Cardiac muscle cell (in vitro differentiated cells and primary cell): ENCODE results near the gene LCE6A. TPM values are rescaled to one million over a fixed set of nuclear protein-coding genes. Genes with fewer than 3 reads are reported as not detected.

Experiments used
- DNase-seq, 2 donors: peaks; one replicate each; pipeline versions ENCODE4 v3.0.0 to v3.0.0-alpha.2; 2010 to 2017; ENCODE audit warnings: low read depth in 1 of 2, low spot score in 1 of 2
- H3K27ac ChIP-seq: fragments of 200-600 bp; sonication (generic); 2 replicates; pipeline ENCODE4 v1.5.1; 2016
- H3K27me3 ChIP-seq: fragments of 200-600 bp; sonication (generic); 2 replicates; pipeline ENCODE4 v1.6.0; 2016; ENCODE audit warnings: control low read depth
- H3K36me3 ChIP-seq: fragments of 200-600 bp; sonication (generic); 2 replicates; pipeline ENCODE4 v1.5.1; 2016; ENCODE audit warnings: control low read depth
- H3K4me1 ChIP-seq: fragments of 200-600 bp; sonication (generic); 2 replicates; pipeline ENCODE4 v1.8.1; 2017; ENCODE audit warnings: low read depth, mild to moderate bottlenecking, mixed run types
- H3K4me3 ChIP-seq: fragments of 200-600 bp; sonication (generic); 2 replicates; pipeline ENCODE4 v1.5.1; 2016; ENCODE audit warnings: mild to moderate bottlenecking
- H3K9me3 ChIP-seq: fragments of 200-600 bp; sonication (generic); 2 replicates; pipeline ENCODE4 v1.5.1; 2017; ENCODE audit warnings: low read depth, mild to moderate bottlenecking, control low read depth
- polyA plus RNA-seq: library from polyadenylated mRNA; unstranded; fragments of >200 nt; fragmentation: Nextera tagmentation; extraction: Ambion mirVana; gene quantifications from 2 replicates; pipeline ENCODE4 v1.2.1, GENCODE V29; 2016
- total RNA-seq: library from RNA; depleted of rRNA; stranded (reverse); fragments of >200 nt; gene quantifications from 2 replicates; pipeline ENCODE4 v1.2.3, GENCODE V29; 2016
- TF ChIP-seq, protein P1 (sequence below): IDR thresholded peaks from 2 replicates; pipeline ENCODE4 v1.5.1; 2012; ENCODE audit warnings: low read depth, mild to moderate bottlenecking, low read length

Gene LCE6A
- total RNA-seq (not detected in 2 replicates), polyA plus RNA-seq (not detected in 2 replicates)

DNA sequence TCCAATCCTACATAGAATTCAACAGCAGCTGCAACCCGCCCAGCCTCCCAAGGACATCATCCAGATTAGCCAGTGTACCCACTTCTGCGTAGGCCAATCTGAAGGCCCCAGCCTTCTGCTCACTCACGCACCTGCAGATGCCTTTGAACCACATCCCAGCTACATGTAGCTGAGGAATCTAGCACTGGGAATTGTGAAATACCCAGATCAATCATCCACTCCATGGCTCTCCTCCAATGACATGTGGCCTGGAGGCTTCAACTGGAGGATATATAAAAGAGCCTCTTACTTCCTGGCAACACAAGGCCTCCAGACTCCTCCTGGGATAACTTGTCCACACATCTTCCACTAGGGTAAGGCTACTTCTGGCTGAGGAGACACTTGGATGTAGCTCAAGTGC lies at the start of gene LCE6A:
LCE6A (plus strand) TSS at position 301 of the 400 bp plus-strand sequence. CDS start 665 bp downstream, outside the sequence.
- Histone ChIP-seq H3K9me3 (peaks cover 2% of the 10 kb centered on the region), H3K27me3 (no peaks in the 10 kb centered on the region), H3K27ac (no peak within 1 kb of the TSS), H3K36me3 (no peaks in the 10 kb centered on the region), H3K4me1 (no peaks in the 10 kb centered on the region), H3K4me3 (no peak within 1 kb of the TSS)
- DNase-seq, result no peak
- TF ChIP-seq, protein P1, sequence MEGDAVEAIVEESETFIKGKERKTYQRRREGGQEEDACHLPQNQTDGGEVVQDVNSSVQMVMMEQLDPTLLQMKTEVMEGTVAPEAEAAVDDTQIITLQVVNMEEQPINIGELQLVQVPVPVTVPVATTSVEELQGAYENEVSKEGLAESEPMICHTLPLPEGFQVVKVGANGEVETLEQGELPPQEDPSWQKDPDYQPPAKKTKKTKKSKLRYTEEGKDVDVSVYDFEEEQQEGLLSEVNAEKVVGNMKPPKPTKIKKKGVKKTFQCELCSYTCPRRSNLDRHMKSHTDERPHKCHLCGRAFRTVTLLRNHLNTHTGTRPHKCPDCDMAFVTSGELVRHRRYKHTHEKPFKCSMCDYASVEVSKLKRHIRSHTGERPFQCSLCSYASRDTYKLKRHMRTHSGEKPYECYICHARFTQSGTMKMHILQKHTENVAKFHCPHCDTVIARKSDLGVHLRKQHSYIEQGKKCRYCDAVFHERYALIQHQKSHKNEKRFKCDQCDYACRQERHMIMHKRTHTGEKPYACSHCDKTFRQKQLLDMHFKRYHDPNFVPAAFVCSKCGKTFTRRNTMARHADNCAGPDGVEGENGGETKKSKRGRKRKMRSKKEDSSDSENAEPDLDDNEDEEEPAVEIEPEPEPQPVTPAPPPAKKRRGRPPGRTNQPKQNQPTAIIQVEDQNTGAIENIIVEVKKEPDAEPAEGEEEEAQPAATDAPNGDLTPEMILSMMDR, result no peak

GRCh38 chr1:152795686-152796085 lies 47.0 kb upstream of the LCE6A start:
- Histone ChIP-seq H3K9me3 (peaks cover 3% of the 10 kb centered on the region), H3K27ac (no peak overlapping the region), H3K4me1 (no peaks in the 10 kb centered on the region), H3K4me3 (no peak overlapping the region), H3K27me3 (no peaks in the 10 kb centered on the region), H3K36me3 (no peaks in the 10 kb centered on the region)
- DNase-seq, result no peak
- TF ChIP-seq, protein P1, result no peak

DNA sequence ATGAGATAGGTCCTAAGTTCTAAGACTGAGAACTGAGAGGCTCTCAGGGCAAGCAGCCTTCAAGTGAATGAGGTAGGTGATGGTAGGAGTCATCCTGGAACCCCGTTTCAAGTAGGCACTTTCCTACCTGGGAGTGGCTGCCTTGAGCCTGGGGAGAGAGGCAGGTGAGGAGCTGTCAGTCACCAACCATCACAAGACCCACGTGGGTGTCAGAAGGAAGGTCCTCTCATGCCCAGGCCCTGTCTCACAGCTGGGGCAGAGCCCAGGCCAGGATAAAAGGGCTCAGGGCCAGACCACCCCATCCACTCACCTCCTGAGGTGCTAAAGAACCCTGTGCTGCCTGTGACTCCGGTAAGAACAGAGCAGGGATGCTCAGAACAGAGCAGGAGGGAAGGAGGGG lies 46.2 kb upstream of the LCE6A start, which contains the start of gene LCE1D:
LCE1D (plus strand) TSS at position 301 of the 400 bp plus-strand sequence. CDS start 1,074 bp downstream, outside the sequence.
- no peak within 1 kb of the TSS for H3K27ac ChIP-seq
- H3K36me3 ChIP-seq, result no peaks in the 10 kb centered on the region
- H3K27me3 ChIP-seq, result no peaks in the 10 kb centered on the region
- no peak for DNase-seq
- TF ChIP-seq, protein P1, result no peak
- no peak within 1 kb of the TSS for H3K4me3 ChIP-seq
- no peaks in the 10 kb centered on the region for H3K4me1 ChIP-seq
- peaks cover 4% of the 10 kb centered on the region for H3K9me3 ChIP-seq

GRCh38 chr1:152801333-152801732 lies 41.3 kb upstream of the LCE6A start:
- no peak for DNase-seq
- no peaks in the 10 kb centered on the region for H3K27me3 ChIP-seq
- no peaks in the 10 kb centered on the region for H3K4me1 ChIP-seq
- no peak overlapping the region for H3K4me3 ChIP-seq
- H3K9me3 ChIP-seq, result peaks cover 4% of the 10 kb centered on the region
- H3K27ac ChIP-seq, result no peak overlapping the region
- TF ChIP-seq, protein P1, result no peak
- no peaks in the 10 kb centered on the region for H3K36me3 ChIP-seq

DNA sequence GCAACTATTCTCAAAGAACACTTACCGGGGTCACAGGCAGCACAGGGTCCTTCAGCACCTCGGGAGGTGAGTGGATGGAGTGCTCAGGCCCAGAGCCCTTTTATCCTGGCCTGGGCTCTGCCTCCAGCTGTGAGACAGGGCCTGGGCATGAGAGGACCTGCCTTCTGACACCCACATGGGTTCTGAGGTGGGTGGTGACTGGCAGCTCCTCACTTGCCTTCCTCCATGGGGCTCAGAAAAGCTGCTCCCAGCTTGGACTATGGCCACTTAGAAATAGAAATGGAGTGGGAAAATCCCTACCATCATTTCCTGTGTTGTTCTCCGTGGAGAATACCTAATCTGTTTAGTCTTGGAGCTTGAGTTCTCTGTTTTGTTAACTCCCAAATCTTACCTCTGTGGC lies 36.1 kb upstream of the LCE6A start, which contains the start of gene LCE1C:
LCE1C (minus strand) TSS at position 76 of the 400 bp plus-strand sequence. CDS start 1,173 bp downstream, outside the sequence.
- no peak for DNase-seq
- Histone ChIP-seq H3K4me3 (no peak within 1 kb of the TSS), H3K4me1 (no peaks in the 10 kb centered on the region), H3K36me3 (no peaks in the 10 kb centered on the region), H3K27ac (no peak within 1 kb of the TSS), H3K9me3 (no peaks in the 10 kb centered on the region), H3K27me3 (no peaks in the 10 kb centered on the region)
- TF ChIP-seq, protein P1, result no peak
